Cardiac fibroblast (primary cell): Measurements from ENCODE around the gene ETV3.

Experiments used
- DNase-seq, 2 donors: peaks; one replicate each; pipeline versions ENCODE4 v3.0.0 to v3.0.0-alpha.2; 2010; ENCODE audit warnings: low read depth in 2 of 2
- H3K4me3 ChIP-seq, 2 donors: replicated peaks in 1 of 2; 1 replicate in 1 of 2; 2 replicates in 1 of 2; pipeline ENCODE4 v1.5.1; 2011; ENCODE audit warnings: low read depth in 2 of 2, low read length in 2 of 2, mild to moderate bottlenecking in 2 of 2, moderate library complexity in 1 of 2
- CTCF ChIP-seq: IDR thresholded peaks from one replicate; pipeline ENCODE4 v1.5.1; 2011; ENCODE audit warnings: low read depth, mild to moderate bottlenecking, low read length, inconsistent platforms

Gene ETV3

GRCh38 chr1:157097692-157098091 lies 40.5 kb downstream of the ETV3 start:
- no peak for TF ChIP-seq CTCF
- no peak for DNase-seq
- no peak overlapping the region for H3K4me3 ChIP-seq

- no peak for TF ChIP-seq CTCF
- DNase-seq, result no peak
- H3K4me3 ChIP-seq, result no peak overlapping the region
These were observed 41.3 kb downstream of the ETV3 start for GRCh38 chr1:157096881-157097280.

GRCh38 chr1:157095551-157095950 lies 42.6 kb downstream of the ETV3 start:
- TF ChIP-seq CTCF, result no peak
- no peak for DNase-seq

GRCh38 chr1:157095091-157095490 lies 43.1 kb downstream of the ETV3 start:
- H3K4me3 ChIP-seq, result no peak overlapping the region
- no peak for TF ChIP-seq CTCF
- DNase-seq, result no peak

More at GRCh38 chr1:157095551-157095950, 42.6 kb downstream of the ETV3 start:
- H3K4me3 ChIP-seq, result no peak overlapping the region

GRCh38 chr1:157092831-157093230 lies 45.4 kb downstream of the ETV3 start:
- H3K4me3 ChIP-seq, result no peak overlapping the region
- TF ChIP-seq CTCF, result no peak
- DNase-seq, result peak; percentile 22 to 85

- DNase-seq, result no peak
- no peak for TF ChIP-seq CTCF
- no peak overlapping the region for H3K4me3 ChIP-seq
These were observed 46.4 kb downstream of the ETV3 start for GRCh38 chr1:157091668-157092273.

- TF ChIP-seq CTCF, result no peak
- DNase-seq, result no peak
- no peak overlapping the region for H3K4me3 ChIP-seq
These were observed 47.0 kb downstream of the ETV3 start for GRCh38 chr1:157091186-157091585.
